GM10248 (cell line): ENCODE data around the gene MTHFS.
A peak's percentile ranks its signal among the peaks of the same experiment; 100 is the strongest.
"Not testable (repeated sequence)": the region's sequence is repeated elsewhere in the genome, so short reads cannot be mapped to it uniquely, and the experiment has no call there.

Experiments used
- CTCF ChIA-PET: fragments of 300-600 bp; sonication (Branson Sonifier 250); formaldehyde crosslinking; extraction: SDS; loops from one replicate; lab custom pipeline; 2021; ENCODE audit warnings: antibody characterized with exemption; lab: Yijun Ruan, JAX
- POLR2A ChIA-PET: fragments of 350-650 bp; sonication (Branson Sonifier 250); formaldehyde crosslinking; extraction: SDS; loops from one replicate; lab custom pipeline; 2020; ENCODE audit warnings: antibody characterized with exemption; lab: Yijun Ruan, JAX
- DNase-seq: peaks from one replicate; pipeline ENCODE4 v3.0.0; 2012; ENCODE audit errors: extremely low spot score
- CTCF ChIP-seq: IDR thresholded peaks from 2 replicates; pipeline ENCODE4 v1.5.1; 2012; ENCODE audit warnings: mild to moderate bottlenecking, low read depth; ENCODE audit errors: extremely low read depth, missing control alignments, control extremely low read depth

Gene MTHFS

GRCh38 chr15:79923079-79923514 lies 26.3 kb upstream of the MTHFS start:
- ChIA-PET CTCF (interaction anchor here (1.1 to 2.8 kb wide), 8 partner anchors 8 to 70 kb away, joined by 3 to 16 read pairs (median 5); partner anchors contain the start of genes BCL2A1 and MTHFS), POLR2A (interaction anchor here (0.5 to 1.6 kb wide), 13 partner anchors 8 to 253 kb away, joined by 3 to 12 read pairs (median 3); no protein-coding TSS in a partner anchor)
- peak; percentile 83 for DNase-seq
- no peak for TF ChIP-seq CTCF

- ChIA-PET POLR2A (interaction anchor here (1.0 to 1.6 kb wide), 6 partner anchors 11 to 55 kb away, joined by 3 to 12 read pairs (median 3); partner anchors contain the start of gene BCL2A1), CTCF (interaction anchor here (0.8 to 2.8 kb wide), 11 partner anchors 8 to 94 kb away, joined by 3 to 16 read pairs (median 5); partner anchors contain the start of genes BCL2A1 and MTHFS)
- TF ChIP-seq CTCF, result no peak
- no peak for DNase-seq
Observed at GRCh38 chr15:79922512-79923078, 25.8 kb upstream of the MTHFS start.

GRCh38 chr15:79919749-79920511 lies 23.1 kb upstream of the MTHFS start:
- POLR2A ChIA-PET, result no interaction called here
- CTCF ChIA-PET, result no interaction called here
- no peak for DNase-seq
- no peak for TF ChIP-seq CTCF

- POLR2A ChIA-PET, result no interaction called here
- DNase-seq, result no peak
- CTCF ChIA-PET, result no interaction called here
- TF ChIP-seq CTCF, result no peak
Observed at GRCh38 chr15:79919090-79919748, 22.4 kb upstream of the MTHFS start.

- no peak for DNase-seq
- TF ChIP-seq CTCF, result no peak
- POLR2A ChIA-PET, result no interaction called here
- CTCF ChIA-PET, result no interaction called here
Observed at GRCh38 chr15:79918278-79918677, 21.5 kb upstream of the MTHFS start.

- TF ChIP-seq CTCF, result no peak
- DNase-seq, result no peak
- CTCF ChIA-PET, result interaction anchor here (1.1 to 3.1 kb wide), 3 partner anchors 11 to 77 kb away, joined by 3 to 6 read pairs (median 3); no protein-coding TSS in a partner anchor
- POLR2A ChIA-PET, result no interaction called here
Observed at GRCh38 chr15:79916502-79917132, 19.8 kb upstream of the MTHFS start.

GRCh38 chr15:79915776-79916501 lies 19.1 kb upstream of the MTHFS start:
- ChIA-PET CTCF (interaction anchor here (0.6 to 3.1 kb wide), 3 partner anchors 10 to 77 kb away, joined by 3 to 6 read pairs (median 3); no protein-coding TSS in a partner anchor), POLR2A (interaction anchor here (1.3 kb wide), 1 partner anchor 8 kb away, joined by 8 read pairs; no protein-coding TSS in a partner anchor)
- DNase-seq, result not testable (repeated sequence)
